PFSK-1 (cell line): ENCODE data around the gene LDLRAD3.

Experiments
- FOXP2 ChIP-seq: optimal IDR thresholded peaks from 2 replicates; pipeline ENCODE3; 2011; ENCODE audit warnings: borderline replicate concordance, control low read depth, inconsistent platforms; ENCODE audit not compliant: insufficient read depth; ENCODE audit errors: extremely low read length, extremely low read depth
- POLR2AphosphoS5 ChIP-seq: IDR thresholded peaks from 2 replicates; pipeline ENCODE4 v1.6.1; 2012; ENCODE audit warnings: low read depth, mild to moderate bottlenecking, control low read depth, low read length, moderate library complexity
- REST ChIP-seq, 2 experiments: IDR thresholded peaks; 2 replicates each; pipeline versions ENCODE4 v1.6.1 to v1.8.0; 2011 to 2012; ENCODE audit warnings: low read depth in 2 of 2, low read length in 2 of 2, control low read depth in 1 of 2, inconsistent platforms in 1 of 2, mild to moderate bottlenecking in 1 of 2, moderate library complexity in 1 of 2; ENCODE audit not compliant: insufficient read depth in 1 of 2
- SIN3A ChIP-seq: IDR thresholded peaks from 2 replicates; pipeline ENCODE4 v1.6.1; 2012; ENCODE audit warnings: mild to moderate bottlenecking, low read length, moderate library complexity, borderline replicate concordance; ENCODE audit not compliant: insufficient read depth
- TAF1 ChIP-seq: IDR thresholded peaks from 2 replicates; pipeline ENCODE4 v1.6.1; 2012; ENCODE audit warnings: low read length, control low read depth, borderline replicate concordance; ENCODE audit not compliant: insufficient read depth

LDLRAD3 gene

GRCh38 chr11:36214480-36214879 is 270.6 kb downstream of the LDLRAD3 start:
- no peak for TF ChIP-seq REST (IDR thresholded peaks at IDR 0.05; ENCODE audit: insufficient read depth in 1 of 2, low read depth in 2 of 2, low read length in 2 of 2)
- no peak for TF ChIP-seq SIN3A
- no peak for TF ChIP-seq FOXP2
- no peak for TF ChIP-seq POLR2AphosphoS5
- TF ChIP-seq TAF1: no peak

GRCh38 chr11:36214976-36215692 is 271.3 kb downstream of the LDLRAD3 start:
- TF ChIP-seq TAF1 (no peak), REST (IDR thresholded peaks at IDR 0.05; ENCODE audit: insufficient read depth in 1 of 2, low read depth in 2 of 2, low read length in 2 of 2) (no peak), FOXP2 (no peak), POLR2AphosphoS5 (no peak), SIN3A (no peak)

- TF ChIP-seq POLR2AphosphoS5 (no peak), FOXP2 (no peak), SIN3A (no peak), TAF1 (no peak), REST (IDR thresholded peaks at IDR 0.05; ENCODE audit: insufficient read depth in 1 of 2, low read depth in 2 of 2, low read length in 2 of 2) (no peak)
Measured at GRCh38 chr11:36215693-36216060, 271.8 kb downstream of the LDLRAD3 start.

GRCh38 chr11:36216061-36216615 is 272.3 kb downstream of the LDLRAD3 start:
- TF ChIP-seq FOXP2 (no peak), TAF1 (no peak), POLR2AphosphoS5 (no peak), SIN3A (no peak)

- TF ChIP-seq POLR2AphosphoS5: no peak
- TF ChIP-seq SIN3A: no peak
- no peak for TF ChIP-seq FOXP2
- no peak for TF ChIP-seq REST (IDR thresholded peaks at IDR 0.05; ENCODE audit: insufficient read depth in 1 of 2, low read depth in 2 of 2, low read length in 2 of 2)
- no peak for TF ChIP-seq TAF1
Measured at GRCh38 chr11:36218283-36218921, 274.5 kb downstream of the LDLRAD3 start.
